Smooth muscle cell (in vitro differentiated cells): ENCODE data around the gene LSM12. TPM values are rescaled to one million over a fixed set of nuclear protein-coding genes. Genes with fewer than 3 reads are reported as not detected.

Experiments used
- DNase-seq: peaks from one replicate; lab custom pipeline; 2025; ENCODE audit not compliant: unreplicated experiment; lab: John Stamatoyannopoulos, UW
- H2AFZ ChIP-seq: fragments of 200-600 bp; sonication (generic); 2 replicates; pipeline ENCODE4 v1.6.0; 2016; ENCODE audit warnings: antibody characterized with exemption, low read depth, mild to moderate bottlenecking
- H3F3A ChIP-seq: fragments of 200-600 bp; sonication (generic); 2 replicates; pipeline ENCODE4 v1.6.0; 2017; ENCODE audit warnings: antibody characterized with exemption, low read depth
- H3K27ac ChIP-seq: fragments of 200-600 bp; sonication (generic); 2 replicates; pipeline ENCODE4 v1.5.1; 2016; ENCODE audit warnings: low read depth, mild to moderate bottlenecking
- H3K27me3 ChIP-seq: fragments of 200-600 bp; sonication (generic); 2 replicates; pipeline ENCODE4 v1.6.1; 2016; ENCODE audit warnings: low read depth, mild to moderate bottlenecking
- H3K36me3 ChIP-seq: fragments of 200-600 bp; sonication (generic); 2 replicates; pipeline ENCODE4 v1.5.1; 2016; ENCODE audit warnings: low read depth
- H3K4me1 ChIP-seq: fragments of 200-600 bp; sonication (generic); 2 replicates; pipeline ENCODE4 v1.5.1; 2016; ENCODE audit warnings: low read depth
- H3K4me2 ChIP-seq: fragments of 200-600 bp; sonication (generic); 2 replicates; pipeline ENCODE4 v1.6.0; 2016; ENCODE audit warnings: mild to moderate bottlenecking
- H3K4me3 ChIP-seq: fragments of 200-600 bp; sonication (generic); 2 replicates; pipeline ENCODE4 v1.5.1; 2016; ENCODE audit warnings: mild to moderate bottlenecking
- H3K79me2 ChIP-seq: fragments of 200-600 bp; sonication (generic); 2 replicates; pipeline ENCODE4 v1.6.0; 2016; ENCODE audit warnings: low read depth, mild to moderate bottlenecking
- H3K9ac ChIP-seq: fragments of 200-600 bp; sonication (generic); 2 replicates; pipeline ENCODE4 v1.6.0; 2016; ENCODE audit warnings: low read depth
- H3K9me3 ChIP-seq: fragments of 200-600 bp; sonication (generic); replicated peaks from 2 replicates; pipeline ENCODE4 v1.5.1; 2016; ENCODE audit warnings: low read depth
- H4K20me1 ChIP-seq: fragments of 200-600 bp; sonication (generic); 2 replicates; pipeline ENCODE4 v1.6.0; 2016; ENCODE audit warnings: low read depth
- CTCF ChIP-seq: fragments of 200-600 bp; sonication (generic); IDR thresholded peaks from 2 replicates; pipeline ENCODE4 v1.5.1; 2017; ENCODE audit warnings: borderline replicate concordance, mild to moderate bottlenecking, antibody characterized with exemption; ENCODE audit not compliant: insufficient read depth, poor library complexity, severe bottlenecking
- WGBS: methylation state at CpG from one replicate; pipeline ENCODE4 v1.1.7; 2016; ENCODE audit warnings: low lambda C conversion rate; 5-methylcytosine and 5-hydroxymethylcytosine counted together
- polyA plus RNA-seq: library from polyadenylated mRNA; unstranded; fragments of >200 nt; fragmentation: Nextera tagmentation; extraction: Ambion mirVana; gene quantifications from 2 replicates; pipeline ENCODE4 v1.2.1, GENCODE V29; 2016
- total RNA-seq: library from RNA; depleted of rRNA; stranded (reverse); fragments of >200 nt; gene quantifications from 2 replicates; pipeline ENCODE4 v1.2.3, GENCODE V29; 2014

Gene LSM12
- total and polyA plus RNA-seq, 2 experiments from 2014 or later = 42.3 to 52.0 TPM

- no peaks in the 10 kb centered on the region for H4K20me1 ChIP-seq
- H3K4me1 ChIP-seq = peaks cover 15% of the 10 kb centered on the region
- H3K27ac ChIP-seq = no peak overlapping the region
- WGBS = 88% methylated on average over 6 of the region's 6 CpGs
- no peaks in the 10 kb centered on the region for H3F3A ChIP-seq
- H3K36me3 ChIP-seq = no peaks in the 10 kb centered on the region
- no peak overlapping the region for H3K9ac ChIP-seq
- no peak for TF ChIP-seq CTCF
- no peak for DNase-seq
- H2AFZ ChIP-seq = no peak overlapping the region
- H3K4me2 ChIP-seq = no peak overlapping the region
- no peak overlapping the region for H3K4me3 ChIP-seq
- H3K79me2 ChIP-seq = no peaks in the 10 kb centered on the region
- H3K27me3 ChIP-seq = peaks cover 36% of the 10 kb centered on the region
- H3K9me3 ChIP-seq = no peaks in the 10 kb centered on the region
Observed at GRCh38 chr17:44000871-44001460, 65.5 kb downstream of the LSM12 start.

GRCh38 chr17:44000141-44000860 is 66.2 kb downstream of the LSM12 start:
- Histone ChIP-seq H2AFZ (no peak overlapping the region), H3K9ac (no peak overlapping the region), H3F3A (no peaks in the 10 kb centered on the region), H3K4me3 (no peak overlapping the region), H3K27me3 (peaks cover 33% of the 10 kb centered on the region), H4K20me1 (no peaks in the 10 kb centered on the region), H3K4me2 (no peak overlapping the region), H3K36me3 (no peaks in the 10 kb centered on the region), H3K79me2 (no peaks in the 10 kb centered on the region), H3K4me1 (peaks cover 8% of the 10 kb centered on the region), H3K27ac (no peak overlapping the region), H3K9me3 (no peaks in the 10 kb centered on the region)
- no peak for DNase-seq
- 90% methylated on average over 12 of the region's 12 CpGs for WGBS
- no peak for TF ChIP-seq CTCF

GRCh38 chr17:43999024-43999423 is 67.4 kb downstream of the LSM12 start:
- TF ChIP-seq CTCF = no peak
- H3K27me3 ChIP-seq = peaks cover 30% of the 10 kb centered on the region
- H3K36me3 ChIP-seq = no peaks in the 10 kb centered on the region
- H4K20me1 ChIP-seq = no peaks in the 10 kb centered on the region
- no peak for DNase-seq
- WGBS = 79% methylated on average over 4 of the region's 4 CpGs
- no peaks in the 10 kb centered on the region for H3K4me1 ChIP-seq
- no peaks in the 10 kb centered on the region for H3F3A ChIP-seq
- no peak overlapping the region for H3K4me3 ChIP-seq
- H3K4me2 ChIP-seq = no peak overlapping the region
- H3K9me3 ChIP-seq = no peaks in the 10 kb centered on the region
- no peak overlapping the region for H2AFZ ChIP-seq
- H3K27ac ChIP-seq = no peak overlapping the region
- H3K79me2 ChIP-seq = no peaks in the 10 kb centered on the region
- H3K9ac ChIP-seq = no peak overlapping the region
